ENCODE data around the gene INMT. TPM values are rescaled to one million over a fixed set of nuclear protein-coding genes. Genes with fewer than 3 reads are reported as not detected.
A peak's percentile ranks its signal among the peaks of the same experiment; 100 is the strongest.

INMT gene
- total and polyA plus RNA-seq, 8 donors: 8.9 to 164 (median 21.6) TPM

GRCh38 chr7:30799976-30800661 lies 48.2 kb downstream of the INMT start:
- Histone ChIP-seq H3K4me3 (no peak overlapping the region), H3K27ac (no peak overlapping the region), H3K27me3 (no peaks in the 10 kb centered on the region), H3K4me1 (peaks cover 28 to 33% of the 10 kb centered on the region in 2 donors), H3K36me3 (no peaks in the 10 kb centered on the region), H3K9me3 (no peaks in the 10 kb centered on the region)
- DNase-seq (no peak), ATAC-seq (no peak)
- TF ChIP-seq CTCF (IDR thresholded peaks at IDR 0.05): no peak
- intact Hi-C loops (cut with DNase I): loop anchor here in 1 of 2 donors (10.0 kb wide), 2 partner anchors 175 to 325 kb away; no protein-coding TSS in a partner anchor

DNA sequence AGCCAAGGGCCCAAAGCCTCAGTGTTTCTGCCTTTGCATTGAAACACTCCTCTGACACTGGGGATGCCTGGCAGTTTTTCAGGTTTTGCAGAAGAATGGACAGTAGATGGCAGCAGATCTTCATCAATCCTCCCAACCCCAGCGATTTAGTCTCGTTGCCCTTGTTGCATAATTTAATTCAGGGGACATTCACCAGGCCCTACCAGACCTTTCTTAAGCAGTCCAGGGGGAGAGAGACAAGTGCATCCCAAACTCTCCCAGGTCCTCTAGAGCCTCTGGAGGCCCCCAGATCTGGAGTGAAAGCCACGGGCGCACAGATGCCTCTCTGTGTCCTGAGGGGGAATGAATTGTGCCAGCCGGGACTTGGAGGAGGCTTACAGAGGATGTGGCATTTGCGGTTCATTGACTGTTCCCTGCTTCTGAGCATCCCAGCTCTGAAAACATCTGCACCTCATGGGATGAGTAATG lies 48.9 kb downstream of the INMT start:
- H3K4me1 ChIP-seq: peaks cover 23 to 33% of the 10 kb centered on the region in 2 donors
- H3K36me3 ChIP-seq: no peaks in the 10 kb centered on the region
- peak; percentile 59 to 66 for TF ChIP-seq CTCF (IDR thresholded peaks at IDR 0.05)
- peak in 2 of 4 donors; percentile 67 to 79 for DNase-seq
- H3K9me3 ChIP-seq: no peaks in the 10 kb centered on the region
- H3K27ac ChIP-seq: no peak overlapping the region
- H3K4me3 ChIP-seq: no peak overlapping the region
- intact Hi-C loops (cut with DNase I): loop anchor here in 1 of 2 donors (10.0 kb wide), 2 partner anchors 174 to 324 kb away; no protein-coding TSS in a partner anchor
- peak; percentile 86 for ATAC-seq
- no peaks in the 10 kb centered on the region for H3K27me3 ChIP-seq

DNA sequence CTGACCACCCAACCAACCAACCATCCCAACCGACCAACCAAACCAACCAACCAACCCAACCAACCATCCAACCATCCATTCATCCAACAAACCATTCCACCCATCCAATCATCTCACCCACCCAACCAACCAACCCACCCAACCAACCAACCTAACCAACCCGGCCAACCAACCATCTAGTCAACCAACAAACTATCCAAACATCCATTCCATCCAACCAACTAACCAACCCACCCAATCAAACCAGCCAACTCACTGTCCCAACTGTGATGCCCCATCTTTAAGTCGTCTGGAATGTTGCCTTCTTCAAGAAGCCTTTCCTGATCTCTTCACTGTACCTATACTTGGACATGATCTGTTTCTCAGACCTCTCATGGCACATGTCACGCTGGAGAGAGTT lies 50.9 kb downstream of the INMT start:
- Histone ChIP-seq H3K4me3 (no peak overlapping the region), H3K36me3 (no peaks in the 10 kb centered on the region), H3K9me3 (no peaks in the 10 kb centered on the region), H3K27ac (no peak overlapping the region), H3K27me3 (no peaks in the 10 kb centered on the region), H3K4me1 (peaks cover 19 to 25% of the 10 kb centered on the region in 2 donors)
- no peak for ATAC-seq
- TF ChIP-seq CTCF (IDR thresholded peaks at IDR 0.05): no peak
- DNase-seq: no peak
- intact Hi-C loops (cut with DNase I): loop anchor here in 1 of 2 donors (10.0 kb wide), 2 partner anchors 172 to 322 kb away; no protein-coding TSS in a partner anchor

GRCh38 chr7:30804078-30804661 lies 52.2 kb downstream of the INMT start:
- H3K27ac ChIP-seq: peak overlapping the region; percentile 45 to 49
- intact Hi-C loops (cut with DNase I): loop anchor here in 1 of 2 donors (10.0 kb wide), 2 partner anchors 171 to 321 kb away; no protein-coding TSS in a partner anchor
- TF ChIP-seq CTCF (IDR thresholded peaks at IDR 0.05): no peak

GRCh38 chr7:30805081-30805691 lies 53.3 kb downstream of the INMT start:
- intact Hi-C loops (cut with DNase I): loop anchor here in 1 of 2 donors (10.0 kb wide), 2 partner anchors 170 to 320 kb away; no protein-coding TSS in a partner anchor

More at GRCh38 chr7:30804078-30804661, 52.2 kb downstream of the INMT start:
- peaks cover 19 to 25% of the 10 kb centered on the region in 2 donors for H3K4me1 ChIP-seq
- H3K27me3 ChIP-seq: no peaks in the 10 kb centered on the region
- H3K9me3 ChIP-seq: no peaks in the 10 kb centered on the region
- DNase-seq (no peak), ATAC-seq (no peak)
- no peaks in the 10 kb centered on the region for H3K36me3 ChIP-seq
- no peak overlapping the region for H3K4me3 ChIP-seq

More at GRCh38 chr7:30805081-30805691, 53.3 kb downstream of the INMT start:
- Histone ChIP-seq H3K4me3 (no peak overlapping the region), H3K36me3 (no peaks in the 10 kb centered on the region), H3K4me1 (peaks cover 19 to 25% of the 10 kb centered on the region in 2 donors), H3K27me3 (no peaks in the 10 kb centered on the region), H3K9me3 (no peaks in the 10 kb centered on the region), H3K27ac (peak overlapping the region in 1 of 2 donors; percentile 45)
- no peak for ATAC-seq
- TF ChIP-seq CTCF (IDR thresholded peaks at IDR 0.05): no peak
- DNase-seq: no peak

Measured in left lung (tissue), 10 donors.